Loucy (cell line): ENCODE results near the gene RGS11.

ENCODE experiments used
- H2AFZ ChIP-seq: fragments of 200-600 bp; sonication (generic); 2 replicates; pipeline ENCODE4 v1.6.0; 2016; ENCODE audit warnings: antibody characterized with exemption, mild to moderate bottlenecking, low read length, moderate library complexity
- H3F3A ChIP-seq: fragments of 200-600 bp; 2 replicates; pipeline ENCODE4 v1.6.0; 2016; ENCODE audit warnings: antibody characterized with exemption, low read depth, mild to moderate bottlenecking
- H3K27me3 ChIP-seq: fragments of 200-600 bp; sonication (generic); 2 replicates; pipeline ENCODE4 v1.6.1; 2014; ENCODE audit warnings: low read length, mild to moderate bottlenecking; ENCODE audit not compliant: insufficient read depth, poor library complexity, severe bottlenecking
- H3K36me3 ChIP-seq: fragments of 200-600 bp; sonication (generic); 2 replicates; pipeline ENCODE4 v1.6.1; 2016; ENCODE audit warnings: low read length; ENCODE audit not compliant: insufficient read depth
- H3K4me1 ChIP-seq: fragments of 200-600 bp; sonication (generic); 2 replicates; pipeline ENCODE4 v1.5.1; 2014; ENCODE audit warnings: low read length, mild to moderate bottlenecking; ENCODE audit not compliant: insufficient read depth, poor library complexity, severe bottlenecking
- H3K4me2 ChIP-seq: fragments of 200-600 bp; sonication (generic); 2 replicates; pipeline ENCODE4 v1.6.0; 2014; ENCODE audit warnings: antibody characterized with exemption, low read length, low read depth, mild to moderate bottlenecking; ENCODE audit not compliant: poor library complexity, severe bottlenecking
- H3K4me3 ChIP-seq: fragments of 200-600 bp; sonication (generic); 2 replicates; pipeline ENCODE4 v1.5.1; 2014; ENCODE audit warnings: low read length, mild to moderate bottlenecking, mixed read lengths; ENCODE audit not compliant: poor library complexity, severe bottlenecking
- H3K79me2 ChIP-seq: fragments of 200-600 bp; sonication (generic); 2 replicates; pipeline ENCODE4 v1.6.1; 2014; ENCODE audit warnings: low read length; ENCODE audit not compliant: insufficient read depth
- H3K9ac ChIP-seq: fragments of 200-600 bp; sonication (generic); 2 replicates; pipeline ENCODE4 v1.6.0; 2014; ENCODE audit warnings: mild to moderate bottlenecking, low read depth, low read length, moderate library complexity; ENCODE audit not compliant: poor library complexity, severe bottlenecking
- H3K9me2 ChIP-seq: fragments of 200-600 bp; sonication (generic); replicated peaks from 2 replicates; pipeline ENCODE4 v1.6.1; 2016; ENCODE audit warnings: low read depth, low read length, mixed read lengths
- H3K9me3 ChIP-seq: fragments of 200-600 bp; sonication (generic); 2 replicates; pipeline ENCODE4 v1.6.1; 2014; ENCODE audit warnings: mild to moderate bottlenecking, antibody characterized with exemption, low read length, low read depth; ENCODE audit not compliant: insufficient read depth
- H4K20me1 ChIP-seq: fragments of 200-600 bp; sonication (generic); 2 replicates; pipeline ENCODE4 v1.6.0; 2014; ENCODE audit warnings: antibody characterized with exemption, low read length, mild to moderate bottlenecking; ENCODE audit not compliant: insufficient read depth, poor library complexity, severe bottlenecking
- EZH2phosphoT487 ChIP-seq: fragments of 200-600 bp; IDR thresholded peaks from 2 replicates; pipeline ENCODE4 v1.6.1; 2018; ENCODE audit warnings: antibody characterized with exemption, mild to moderate bottlenecking, moderate library complexity, borderline replicate concordance
- TF ChIP-seq, protein P1 (sequence below): fragments of 200-600 bp; sonication (generic); conservative IDR thresholded peaks from 2 replicates; pipeline ENCODE4 v1.5.1; 2014; ENCODE audit warnings: mild to moderate bottlenecking, antibody characterized with exemption, low read length

RGS11 gene

DNA sequence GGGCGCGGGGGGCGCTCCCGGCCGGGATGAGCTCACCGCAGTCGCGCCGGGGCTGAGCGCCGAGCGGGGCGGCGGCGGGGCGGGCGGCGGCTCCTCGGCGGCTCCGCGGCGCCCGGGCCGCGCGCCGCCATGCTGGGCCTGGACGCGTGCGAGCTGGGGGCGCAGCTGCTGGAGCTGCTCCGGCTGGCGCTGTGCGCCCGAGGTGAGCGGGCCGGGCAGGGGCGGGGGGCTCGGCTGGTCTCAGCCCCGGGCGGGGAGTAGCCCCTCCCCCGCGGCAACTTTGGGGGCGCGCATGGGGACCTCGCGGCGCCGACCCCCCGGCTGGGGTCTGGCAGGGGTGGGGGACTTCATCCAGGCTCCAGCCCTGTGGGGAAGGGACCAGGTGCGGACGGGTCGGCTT lies 4.8 kb upstream of the RGS11 start, which contains the start of gene ARHGDIG:
Gene ARHGDIG (plus strand): TSS at position 40 of the 400 bp plus-strand sequence. CDS start 90 bp downstream, at position 130.
- no peaks in the 10 kb centered on the region for H3K27me3 ChIP-seq
- H2AFZ ChIP-seq, result no peak within 1 kb of the TSS
- peak within 1 kb of the TSS; percentile 43 for H3K4me3 ChIP-seq
- no peaks in the 10 kb centered on the region for H3K9me3 ChIP-seq
- H3F3A ChIP-seq, result no peaks in the 10 kb centered on the region; the same call in 1 of the 2 replicates
- H3K9me2 ChIP-seq, result no peaks in the 10 kb centered on the region
- no peak for TF ChIP-seq EZH2phosphoT487
- TF ChIP-seq, protein P1, sequence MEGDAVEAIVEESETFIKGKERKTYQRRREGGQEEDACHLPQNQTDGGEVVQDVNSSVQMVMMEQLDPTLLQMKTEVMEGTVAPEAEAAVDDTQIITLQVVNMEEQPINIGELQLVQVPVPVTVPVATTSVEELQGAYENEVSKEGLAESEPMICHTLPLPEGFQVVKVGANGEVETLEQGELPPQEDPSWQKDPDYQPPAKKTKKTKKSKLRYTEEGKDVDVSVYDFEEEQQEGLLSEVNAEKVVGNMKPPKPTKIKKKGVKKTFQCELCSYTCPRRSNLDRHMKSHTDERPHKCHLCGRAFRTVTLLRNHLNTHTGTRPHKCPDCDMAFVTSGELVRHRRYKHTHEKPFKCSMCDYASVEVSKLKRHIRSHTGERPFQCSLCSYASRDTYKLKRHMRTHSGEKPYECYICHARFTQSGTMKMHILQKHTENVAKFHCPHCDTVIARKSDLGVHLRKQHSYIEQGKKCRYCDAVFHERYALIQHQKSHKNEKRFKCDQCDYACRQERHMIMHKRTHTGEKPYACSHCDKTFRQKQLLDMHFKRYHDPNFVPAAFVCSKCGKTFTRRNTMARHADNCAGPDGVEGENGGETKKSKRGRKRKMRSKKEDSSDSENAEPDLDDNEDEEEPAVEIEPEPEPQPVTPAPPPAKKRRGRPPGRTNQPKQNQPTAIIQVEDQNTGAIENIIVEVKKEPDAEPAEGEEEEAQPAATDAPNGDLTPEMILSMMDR, result no peak
- no peaks in the 10 kb centered on the region for H3K36me3 ChIP-seq
- H3K4me1 ChIP-seq, result peaks cover 8% of the 10 kb centered on the region
- H4K20me1 ChIP-seq, result no peaks in the 10 kb centered on the region
- H3K79me2 ChIP-seq, result no peaks in the 10 kb centered on the region
- peak within 1 kb of the TSS; percentile 58 for H3K9ac ChIP-seq
- peak within 1 kb of the TSS; percentile 73 for H3K4me2 ChIP-seq

DNA sequence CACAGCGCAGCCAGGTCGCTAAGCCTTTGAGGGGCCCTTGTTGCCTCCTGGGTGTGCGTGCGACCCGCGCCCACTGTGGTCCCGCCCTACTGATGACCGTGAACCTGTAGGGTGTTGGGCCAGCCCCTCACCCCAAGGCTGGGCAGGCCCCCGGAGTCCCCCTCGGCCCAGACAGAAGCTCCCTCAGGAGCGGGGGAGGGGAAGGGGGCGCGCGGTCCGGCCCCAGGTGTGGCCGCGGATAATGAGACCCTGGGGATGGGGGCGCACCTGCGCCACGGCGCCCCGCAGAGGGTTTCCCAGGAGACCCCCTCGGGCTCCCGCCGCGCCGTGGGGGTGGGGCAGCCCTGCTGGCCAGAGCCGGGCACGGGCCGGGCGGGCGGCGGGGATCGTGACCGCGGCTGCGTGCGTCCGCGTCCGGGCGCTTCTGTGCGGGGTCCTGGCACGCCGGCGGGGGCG lies 4.3 kb upstream of the RGS11 start:
- H3K27me3 ChIP-seq, result no peaks in the 10 kb centered on the region
- no peaks in the 10 kb centered on the region for H3K9me3 ChIP-seq
- H3K79me2 ChIP-seq, result no peaks in the 10 kb centered on the region
- no peaks in the 10 kb centered on the region for H4K20me1 ChIP-seq
- H3K9ac ChIP-seq, result no peak overlapping the region
- no peak overlapping the region for H3K4me2 ChIP-seq
- no peaks in the 10 kb centered on the region; the same call in 1 of the 2 replicates for H3F3A ChIP-seq
- H3K4me3 ChIP-seq, result no peak overlapping the region
- no peaks in the 10 kb centered on the region for H3K9me2 ChIP-seq
- H3K4me1 ChIP-seq, result peaks cover 8% of the 10 kb centered on the region
- H2AFZ ChIP-seq, result no peak overlapping the region
- H3K36me3 ChIP-seq, result no peaks in the 10 kb centered on the region
- no peak for TF ChIP-seq EZH2phosphoT487
- TF ChIP-seq, protein P1, result no peak

DNA sequence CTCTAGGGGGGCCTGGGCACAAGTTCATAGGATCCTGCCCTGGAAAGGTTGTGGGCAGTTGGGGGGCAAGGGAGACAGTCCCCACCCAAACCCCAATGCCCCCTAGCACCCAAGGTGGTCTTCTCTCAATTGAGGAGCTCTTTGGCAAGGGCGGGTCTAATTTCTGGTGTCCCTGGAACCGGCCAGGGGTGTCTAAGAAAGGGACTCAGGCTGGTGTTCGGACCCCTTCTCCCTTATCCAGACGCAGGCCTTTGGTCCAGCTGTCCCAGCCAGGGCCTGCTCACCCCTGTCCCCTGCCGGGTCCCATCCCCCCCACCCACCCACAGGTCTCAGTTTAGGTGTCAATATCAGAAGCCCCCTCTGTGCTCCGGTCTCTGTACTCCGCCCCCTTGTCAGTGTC lies 3.8 kb upstream of the RGS11 start:
- Histone ChIP-seq H3K9me2 (no peaks in the 10 kb centered on the region), H3K9ac (peak overlapping the region; percentile 58), H2AFZ (no peak overlapping the region), H3K4me2 (peak overlapping the region; percentile 73), H3K4me3 (peak overlapping the region; percentile 43), H3K9me3 (no peaks in the 10 kb centered on the region), H3K79me2 (no peaks in the 10 kb centered on the region), H4K20me1 (no peaks in the 10 kb centered on the region), H3K27me3 (no peaks in the 10 kb centered on the region), H3K4me1 (peaks cover 8% of the 10 kb centered on the region), H3K36me3 (no peaks in the 10 kb centered on the region), H3F3A (no peaks in the 10 kb centered on the region; the same call in 1 of the 2 replicates)
- TF ChIP-seq, protein P1, result no peak
- TF ChIP-seq EZH2phosphoT487, result no peak
